Peyer's patch (tissue), 4 donors: ENCODE results near the gene EML4. TPM values are rescaled to one million over a fixed set of nuclear protein-coding genes. Genes with fewer than 3 reads are reported as not detected.

Experiments
- DNase-seq, 3 donors: peaks; one replicate each; pipeline ENCODE4 v3.0.0-alpha.2; 2017 to 2019
- H3K27ac ChIP-seq, 4 donors: fragments of 200-600 bp; sonication (generic); one replicate each; pipeline ENCODE4 v1.5.1; 2016 to 2019
- H3K27me3 ChIP-seq, 2 donors: fragments of 200-600 bp; sonication (generic); one replicate each; pipeline ENCODE4 v1.5.1; 2019
- H3K36me3 ChIP-seq, 3 donors: fragments of 200-600 bp; sonication (generic); one replicate each; pipeline ENCODE4 v1.5.1; 2016 to 2019
- H3K4me1 ChIP-seq, 4 donors: fragments of 200-600 bp; sonication (generic); one replicate each; pipeline ENCODE4 v1.5.1; 2016 to 2019
- H3K4me3 ChIP-seq, 4 donors: fragments of 200-600 bp; sonication (generic); 1 replicate in 3 of 4; 2 replicates in 1 of 4; pipeline ENCODE4 v1.5.1; 2016 to 2019; ENCODE audit warnings: mild to moderate bottlenecking in 1 of 4
- H3K9me3 ChIP-seq, 4 donors: fragments of 200-600 bp; sonication (generic); one replicate each; pipeline ENCODE4 v1.5.1; 2016 to 2019; ENCODE audit warnings: mild to moderate bottlenecking in 1 of 4
- CTCF ChIP-seq, 6 experiments: fragments of 450-650 bp in 4 of 6; fragments of 200-600 bp in 2 of 6; sonication (generic) in 1 of 6; IDR thresholded peaks; one replicate each; pipeline ENCODE4 v1.5.1; 2017 to 2019; ENCODE audit warnings: antibody characterized with exemption in 6 of 6, mild to moderate bottlenecking in 3 of 6, moderate library complexity in 1 of 6
- POLR2A ChIP-seq, 2 donors: fragments of 450-650 bp; IDR thresholded peaks; one replicate each; pipeline ENCODE4 v1.5.1; 2017; ENCODE audit warnings: antibody characterized with exemption in 2 of 2, mild to moderate bottlenecking in 2 of 2, moderate library complexity in 2 of 2
- total RNA-seq, 4 donors: library from RNA; depleted of rRNA; stranded (reverse); fragments of >200 nt; gene quantifications; one replicate each; pipeline ENCODE4 v1.1.0, GENCODE V29; 2016

The EML4 gene
- total RNA-seq, 4 donors from 2014 or later, result 73.7 to 115 (median 84.4) TPM

DNA sequence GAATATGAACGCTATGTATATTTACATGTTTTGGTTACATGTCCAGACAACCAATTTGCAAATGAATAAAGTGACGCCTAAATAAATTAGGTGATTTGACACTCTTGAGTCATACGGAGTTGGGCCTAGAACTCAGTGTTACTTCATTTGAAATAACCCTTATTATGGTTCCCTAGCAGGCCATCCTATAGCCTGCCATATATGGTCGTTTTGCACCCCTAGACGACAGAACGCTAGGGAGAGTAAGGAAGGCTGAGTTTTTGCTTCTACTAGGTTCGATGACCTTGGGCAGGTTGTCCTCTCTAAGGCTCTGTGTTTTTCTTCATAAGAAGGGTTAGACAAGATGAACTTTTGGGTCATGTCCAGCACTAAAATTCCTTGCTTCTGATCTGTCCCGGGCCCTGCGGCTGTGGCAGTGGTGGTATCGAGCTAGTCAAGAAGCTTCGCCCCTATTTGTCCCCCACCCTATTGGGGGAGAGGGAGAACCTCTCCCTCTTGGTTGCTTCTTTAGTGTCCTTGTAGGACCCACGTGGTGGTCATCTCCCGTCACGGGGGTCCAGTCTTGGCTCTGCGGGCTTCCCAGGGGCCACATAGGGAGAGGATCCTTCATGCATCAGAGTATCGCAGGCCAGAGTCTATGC lies 574 bp upstream of the EML4 start:
- Histone ChIP-seq H3K4me1 (peaks cover 0 to 24% (median 3%) of the 10 kb centered on the region in 4 donors), H3K27ac (peak overlapping the region; percentile 41 to 96 (median 80)), H3K36me3 (no peaks in the 10 kb centered on the region), H3K4me3 (peak overlapping the region in 2 of 4 donors; percentile 76 to 91), H3K9me3 (no peaks in the 10 kb centered on the region), H3K27me3 (no peaks in the 10 kb centered on the region)
- TF ChIP-seq POLR2A (IDR thresholded peaks at IDR 0.05) (no peak), CTCF (IDR thresholded peaks at IDR 0.05) (no peak)
- DNase-seq, result no peak

GRCh38 chr2:42169874-42170521 lies 845 bp downstream of the EML4 start:
- TF ChIP-seq POLR2A (IDR thresholded peaks at IDR 0.05) (no peak), CTCF (IDR thresholded peaks at IDR 0.05) (no peak)
- H3K27me3 ChIP-seq, result no peaks in the 10 kb centered on the region
- H3K4me1 ChIP-seq, result peaks cover 0 to 27% (median 3%) of the 10 kb centered on the region in 4 donors
- no peaks in the 10 kb centered on the region for H3K36me3 ChIP-seq
- H3K27ac ChIP-seq, result peak overlapping the region; percentile 91 to 97 (median 94)
- no peaks in the 10 kb centered on the region for H3K9me3 ChIP-seq
- peak in 1 of 3 donors; percentile 43 for DNase-seq
- H3K4me3 ChIP-seq, result peak overlapping the region; percentile 72 to 91 (median 80)

DNA sequence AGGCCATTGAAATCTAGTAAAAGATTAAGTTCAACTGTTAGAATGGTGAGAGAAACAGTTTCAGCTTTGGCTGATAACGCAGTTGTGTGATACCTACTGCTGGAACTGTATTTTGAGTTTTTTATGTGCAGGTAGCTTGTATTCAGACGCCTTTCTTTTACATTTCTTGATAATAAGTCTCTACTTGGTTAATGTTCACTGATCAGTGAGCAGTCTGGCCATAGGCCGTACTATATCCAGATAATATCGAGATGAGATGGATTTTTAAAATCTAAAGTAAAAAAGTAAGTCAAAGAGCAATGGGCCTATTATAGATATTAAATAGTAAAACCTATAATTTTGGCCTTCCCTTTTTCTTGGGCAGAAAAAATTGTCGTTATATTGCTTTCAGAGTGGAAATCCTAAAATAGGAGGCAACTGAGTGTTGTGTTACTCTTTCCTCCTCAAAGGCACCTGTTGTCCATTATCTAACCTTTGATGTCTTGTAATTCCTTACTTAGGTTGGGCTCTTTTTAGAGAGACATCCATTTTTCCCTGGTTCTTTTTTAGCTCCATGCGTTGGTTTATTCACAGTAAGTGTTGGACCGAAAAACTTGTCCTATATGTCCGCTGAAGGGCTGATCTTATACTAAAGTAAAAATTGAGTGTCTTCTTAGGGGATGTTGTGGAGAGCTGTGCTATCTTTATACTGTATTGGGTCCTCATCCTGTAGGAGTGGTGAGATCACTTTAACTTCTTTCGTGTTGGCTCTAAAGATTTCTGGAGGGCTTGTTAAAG lies 1.7 kb downstream of the EML4 start:
- Histone ChIP-seq H3K9me3 (no peaks in the 10 kb centered on the region), H3K27me3 (no peaks in the 10 kb centered on the region), H3K4me3 (peak overlapping the region; percentile 72 to 91 (median 80)), H3K36me3 (no peaks in the 10 kb centered on the region), H3K4me1 (peaks cover 0 to 27% (median 3%) of the 10 kb centered on the region in 4 donors), H3K27ac (peak overlapping the region; percentile 91 to 97 (median 94))
- DNase-seq, result no peak
- TF ChIP-seq POLR2A (IDR thresholded peaks at IDR 0.05) (no peak), CTCF (IDR thresholded peaks at IDR 0.05) (no peak)

GRCh38 chr2:42171396-42171980 lies 2.3 kb downstream of the EML4 start:
- no peaks in the 10 kb centered on the region for H3K36me3 ChIP-seq
- H3K4me3 ChIP-seq, result peak overlapping the region; percentile 13 to 91 (median 80)
- DNase-seq, result no peak
- no peaks in the 10 kb centered on the region for H3K9me3 ChIP-seq
- H3K4me1 ChIP-seq, result peaks cover 0 to 27% (median 3%) of the 10 kb centered on the region in 4 donors
- H3K27ac ChIP-seq, result peak overlapping the region; percentile 91 to 97 (median 94)
- H3K27me3 ChIP-seq, result no peaks in the 10 kb centered on the region
- TF ChIP-seq POLR2A (IDR thresholded peaks at IDR 0.05) (no peak), CTCF (IDR thresholded peaks at IDR 0.05) (no peak)

- H3K4me3 ChIP-seq, result peak overlapping the region in 3 of 4 donors; percentile 13 to 91 (median 76)
- H3K27me3 ChIP-seq, result no peaks in the 10 kb centered on the region
- H3K9me3 ChIP-seq, result no peaks in the 10 kb centered on the region
- TF ChIP-seq CTCF (IDR thresholded peaks at IDR 0.05) (no peak), POLR2A (IDR thresholded peaks at IDR 0.05) (no peak)
- H3K36me3 ChIP-seq, result no peaks in the 10 kb centered on the region
- H3K4me1 ChIP-seq, result peaks cover 0 to 27% (median 3%) of the 10 kb centered on the region in 4 donors
- peak overlapping the region in 3 of 4 donors; percentile 91 to 97 (median 91) for H3K27ac ChIP-seq
- DNase-seq, result no peak
These were observed 2.9 kb downstream of the EML4 start for GRCh38 chr2:42172020-42172419.
